HL-60 (cell line): Measurements from ENCODE around the gene ANGPTL8.

Experiments used
- GABPA ChIP-seq: IDR thresholded peaks from 2 replicates; pipeline ENCODE4 v1.6.1; 2012; ENCODE audit warnings: low read depth
- POLR2AphosphoS5 ChIP-seq: IDR thresholded peaks from 2 replicates; pipeline ENCODE4 v1.6.1; 2012; ENCODE audit warnings: low read depth
- SPI1 ChIP-seq: IDR thresholded peaks from 2 replicates; pipeline ENCODE4 v1.6.1; 2012; ENCODE audit warnings: low read depth, mild to moderate bottlenecking, borderline replicate concordance
- TF ChIP-seq, protein P1 (sequence below): IDR thresholded peaks from one replicate; pipeline ENCODE4 v1.5.1; 2011; ENCODE audit warnings: low read length, control low read depth, inconsistent platforms; ENCODE audit not compliant: insufficient read depth
- TF ChIP-seq, protein P2 (sequence below): IDR thresholded peaks from 2 replicates; pipeline ENCODE4 v1.6.1; 2012; ENCODE audit warnings: low read depth; ENCODE audit not compliant: insufficient replicate concordance

DNA sequence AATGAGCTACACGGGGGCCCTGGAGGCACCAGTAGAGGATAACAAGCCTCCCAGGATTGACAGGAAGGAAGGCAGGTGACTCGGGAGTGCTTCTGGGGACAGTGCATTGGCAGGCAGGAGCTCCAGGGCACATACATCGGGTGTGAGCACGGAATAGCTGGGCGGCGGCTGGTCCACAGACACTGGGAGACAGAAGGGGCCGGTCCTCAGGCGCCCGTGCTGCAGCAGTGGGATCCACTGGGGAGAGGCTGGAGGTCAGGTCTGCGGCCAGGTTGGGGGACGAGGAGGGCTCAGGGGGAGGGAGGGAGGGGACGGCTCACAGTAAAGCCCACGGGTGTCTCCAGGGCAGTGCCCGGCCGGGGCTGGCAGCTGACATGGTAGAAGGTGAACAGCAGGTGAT lies 2.1 kb upstream of the ANGPTL8 start:
- TF ChIP-seq POLR2AphosphoS5 = no peak
- TF ChIP-seq, protein P1, sequence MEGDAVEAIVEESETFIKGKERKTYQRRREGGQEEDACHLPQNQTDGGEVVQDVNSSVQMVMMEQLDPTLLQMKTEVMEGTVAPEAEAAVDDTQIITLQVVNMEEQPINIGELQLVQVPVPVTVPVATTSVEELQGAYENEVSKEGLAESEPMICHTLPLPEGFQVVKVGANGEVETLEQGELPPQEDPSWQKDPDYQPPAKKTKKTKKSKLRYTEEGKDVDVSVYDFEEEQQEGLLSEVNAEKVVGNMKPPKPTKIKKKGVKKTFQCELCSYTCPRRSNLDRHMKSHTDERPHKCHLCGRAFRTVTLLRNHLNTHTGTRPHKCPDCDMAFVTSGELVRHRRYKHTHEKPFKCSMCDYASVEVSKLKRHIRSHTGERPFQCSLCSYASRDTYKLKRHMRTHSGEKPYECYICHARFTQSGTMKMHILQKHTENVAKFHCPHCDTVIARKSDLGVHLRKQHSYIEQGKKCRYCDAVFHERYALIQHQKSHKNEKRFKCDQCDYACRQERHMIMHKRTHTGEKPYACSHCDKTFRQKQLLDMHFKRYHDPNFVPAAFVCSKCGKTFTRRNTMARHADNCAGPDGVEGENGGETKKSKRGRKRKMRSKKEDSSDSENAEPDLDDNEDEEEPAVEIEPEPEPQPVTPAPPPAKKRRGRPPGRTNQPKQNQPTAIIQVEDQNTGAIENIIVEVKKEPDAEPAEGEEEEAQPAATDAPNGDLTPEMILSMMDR = no peak
- no peak for TF ChIP-seq SPI1
- TF ChIP-seq GABPA = no peak
- TF ChIP-seq, protein P2, sequence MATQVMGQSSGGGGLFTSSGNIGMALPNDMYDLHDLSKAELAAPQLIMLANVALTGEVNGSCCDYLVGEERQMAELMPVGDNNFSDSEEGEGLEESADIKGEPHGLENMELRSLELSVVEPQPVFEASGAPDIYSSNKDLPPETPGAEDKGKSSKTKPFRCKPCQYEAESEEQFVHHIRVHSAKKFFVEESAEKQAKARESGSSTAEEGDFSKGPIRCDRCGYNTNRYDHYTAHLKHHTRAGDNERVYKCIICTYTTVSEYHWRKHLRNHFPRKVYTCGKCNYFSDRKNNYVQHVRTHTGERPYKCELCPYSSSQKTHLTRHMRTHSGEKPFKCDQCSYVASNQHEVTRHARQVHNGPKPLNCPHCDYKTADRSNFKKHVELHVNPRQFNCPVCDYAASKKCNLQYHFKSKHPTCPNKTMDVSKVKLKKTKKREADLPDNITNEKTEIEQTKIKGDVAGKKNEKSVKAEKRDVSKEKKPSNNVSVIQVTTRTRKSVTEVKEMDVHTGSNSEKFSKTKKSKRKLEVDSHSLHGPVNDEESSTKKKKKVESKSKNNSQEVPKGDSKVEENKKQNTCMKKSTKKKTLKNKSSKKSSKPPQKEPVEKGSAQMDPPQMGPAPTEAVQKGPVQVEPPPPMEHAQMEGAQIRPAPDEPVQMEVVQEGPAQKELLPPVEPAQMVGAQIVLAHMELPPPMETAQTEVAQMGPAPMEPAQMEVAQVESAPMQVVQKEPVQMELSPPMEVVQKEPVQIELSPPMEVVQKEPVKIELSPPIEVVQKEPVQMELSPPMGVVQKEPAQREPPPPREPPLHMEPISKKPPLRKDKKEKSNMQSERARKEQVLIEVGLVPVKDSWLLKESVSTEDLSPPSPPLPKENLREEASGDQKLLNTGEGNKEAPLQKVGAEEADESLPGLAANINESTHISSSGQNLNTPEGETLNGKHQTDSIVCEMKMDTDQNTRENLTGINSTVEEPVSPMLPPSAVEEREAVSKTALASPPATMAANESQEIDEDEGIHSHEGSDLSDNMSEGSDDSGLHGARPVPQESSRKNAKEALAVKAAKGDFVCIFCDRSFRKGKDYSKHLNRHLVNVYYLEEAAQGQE = no peak
